GOT3 (cell line): ENCODE data around the gene MEF2C.

Experiments used
- DNase-seq: peaks from one replicate; lab custom pipeline; 2025; ENCODE audit warnings: mixed read lengths; lab: John Stamatoyannopoulos, UW

MEF2C gene

GRCh38 chr5:88758591-88758990, 124.4 kb downstream of the MEF2C start:
- no peak for DNase-seq

DNA sequence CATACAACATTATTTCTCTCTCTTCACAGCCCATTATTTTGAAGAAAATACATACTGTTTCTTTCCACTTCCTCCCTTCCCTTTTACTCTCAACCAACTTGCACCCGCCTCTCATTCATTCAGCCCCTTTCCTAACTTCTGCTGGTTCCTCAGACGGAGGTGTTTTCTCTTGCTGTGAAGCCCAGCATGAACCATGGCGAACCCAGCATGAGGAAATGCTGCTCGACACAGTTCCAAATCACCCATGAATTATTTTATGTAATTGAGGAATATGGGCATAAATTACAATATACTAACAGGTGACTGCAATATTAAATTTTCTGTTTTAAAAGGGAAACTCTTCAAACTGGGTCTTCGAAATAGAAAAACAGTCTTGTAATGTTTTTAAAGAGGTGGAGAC, 124.8 kb downstream of the MEF2C start:
- no peak for DNase-seq

DNA sequence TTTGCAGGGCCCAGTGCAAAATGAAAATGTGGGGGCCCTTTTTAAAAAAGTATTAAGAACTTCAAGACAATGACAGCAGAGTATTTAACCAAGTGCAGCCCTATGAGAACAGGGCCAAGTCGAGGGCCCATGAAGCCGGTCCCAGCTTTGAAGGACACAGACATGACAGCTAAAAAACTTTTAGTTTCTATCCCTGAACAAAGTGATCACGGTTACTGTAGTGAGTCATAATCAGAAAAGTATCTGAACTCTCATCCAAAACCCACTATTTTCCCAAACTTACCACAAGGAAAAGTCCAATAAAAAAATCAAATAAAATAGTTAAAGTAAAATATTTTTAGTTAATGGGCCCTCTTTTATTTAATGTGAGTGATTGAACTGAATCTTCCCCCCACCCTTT, 126.0 kb downstream of the MEF2C start:
- no peak for DNase-seq

GRCh38 chr5:88748666-88749065, 134.3 kb downstream of the MEF2C start:
- no peak for DNase-seq

GRCh38 chr5:88746438-88746882, 136.5 kb downstream of the MEF2C start:
- no peak for DNase-seq

- DNase-seq = no peak
These were observed 137.8 kb downstream of the MEF2C start for GRCh38 chr5:88745093-88745696.

DNA sequence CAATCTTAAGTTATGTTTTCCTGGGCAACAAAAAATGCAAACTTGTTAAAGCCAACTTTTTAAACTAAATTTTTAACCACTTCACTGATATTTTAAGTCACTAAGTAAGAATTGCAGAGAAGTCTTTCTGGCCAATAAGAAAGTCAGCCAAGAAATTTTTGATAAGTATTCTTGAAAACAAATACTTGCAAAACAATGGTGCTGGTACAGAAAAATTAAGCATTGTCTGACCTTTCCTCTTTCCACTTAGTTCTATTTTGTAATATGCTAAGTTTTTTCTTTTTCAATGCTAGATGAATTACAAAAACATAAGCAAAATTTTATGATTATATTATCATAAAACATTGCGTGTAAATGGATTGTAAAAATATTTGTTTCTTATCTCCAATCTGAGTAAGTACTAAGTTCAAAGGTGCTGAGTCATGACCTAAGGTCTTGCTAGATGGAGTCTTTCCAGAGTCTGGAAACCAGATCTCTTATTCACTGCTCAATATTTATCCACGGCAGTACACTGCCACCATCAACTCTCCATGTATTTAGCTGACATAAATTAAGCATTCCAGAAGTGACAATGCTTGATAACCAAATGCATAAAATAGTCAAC, 139.7 kb downstream of the MEF2C start:
- DNase-seq = no peak

DNA sequence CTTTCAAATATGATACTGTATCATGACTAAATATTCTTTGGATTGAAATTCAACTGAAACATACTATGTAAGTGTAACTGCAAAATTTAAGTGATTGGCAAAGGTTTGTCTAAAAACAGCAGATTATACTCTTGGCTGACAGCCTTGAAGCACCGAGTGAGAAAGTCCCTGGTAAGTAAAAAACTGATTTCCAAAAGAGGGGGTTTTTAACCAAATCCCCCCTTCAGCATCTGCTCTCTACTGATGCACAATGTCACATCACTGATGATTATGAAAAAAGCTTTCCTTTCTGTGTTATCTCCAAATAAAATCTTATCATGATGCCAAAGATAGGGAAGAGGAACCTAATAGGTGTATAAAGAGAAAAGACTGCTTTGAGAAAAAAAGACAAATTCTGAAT, 141.0 kb downstream of the MEF2C start:
- DNase-seq = no peak

DNA sequence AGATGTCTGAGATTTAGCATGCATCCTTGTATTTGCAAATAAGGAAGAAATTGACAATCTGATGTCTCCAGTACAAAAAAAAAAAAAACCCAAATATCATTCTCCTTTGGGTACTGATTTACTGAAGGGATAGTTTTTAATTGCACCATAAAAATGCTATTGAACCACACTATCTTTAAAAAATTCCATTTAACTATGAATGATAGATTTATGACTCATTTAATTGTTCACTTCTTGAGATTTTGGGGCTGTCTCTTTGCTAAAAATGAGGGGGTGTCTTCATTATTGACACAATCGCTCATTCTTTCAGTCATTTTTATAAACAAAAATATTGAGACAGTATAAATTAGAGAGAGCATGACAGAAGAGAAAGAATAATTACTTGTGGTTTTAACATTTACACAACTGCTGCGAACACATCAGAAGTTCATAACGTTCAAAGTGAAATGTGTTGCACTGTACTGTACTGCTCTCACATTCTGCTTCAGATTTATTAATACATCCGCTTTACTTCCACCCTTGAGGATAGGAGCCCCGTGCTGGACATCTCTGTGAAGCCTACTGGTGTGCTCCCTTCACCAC, 142.3 kb downstream of the MEF2C start:
- no peak for DNase-seq

GRCh38 chr5:88736494-88736893, 146.5 kb downstream of the MEF2C start:
- DNase-seq = no peak

DNA sequence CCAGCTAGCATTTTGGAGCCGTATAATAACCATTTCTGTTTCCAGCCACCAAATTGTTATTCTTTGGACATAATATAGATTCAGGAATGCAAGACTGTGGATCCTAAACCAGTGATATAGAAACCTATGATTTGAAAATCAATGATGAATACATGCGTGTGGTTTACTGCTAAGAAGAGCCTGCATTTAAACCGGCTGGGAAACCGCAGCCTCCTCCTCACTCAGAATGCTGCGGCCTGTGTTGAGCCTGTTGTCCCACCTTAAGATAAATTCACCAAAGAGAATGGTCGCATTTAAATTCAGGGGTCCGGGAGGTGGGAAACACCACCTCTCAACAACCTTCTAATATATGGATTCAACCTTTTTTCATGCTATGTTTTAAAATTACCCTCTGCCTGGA, 148.0 kb downstream of the MEF2C start:
- no peak for DNase-seq

DNA sequence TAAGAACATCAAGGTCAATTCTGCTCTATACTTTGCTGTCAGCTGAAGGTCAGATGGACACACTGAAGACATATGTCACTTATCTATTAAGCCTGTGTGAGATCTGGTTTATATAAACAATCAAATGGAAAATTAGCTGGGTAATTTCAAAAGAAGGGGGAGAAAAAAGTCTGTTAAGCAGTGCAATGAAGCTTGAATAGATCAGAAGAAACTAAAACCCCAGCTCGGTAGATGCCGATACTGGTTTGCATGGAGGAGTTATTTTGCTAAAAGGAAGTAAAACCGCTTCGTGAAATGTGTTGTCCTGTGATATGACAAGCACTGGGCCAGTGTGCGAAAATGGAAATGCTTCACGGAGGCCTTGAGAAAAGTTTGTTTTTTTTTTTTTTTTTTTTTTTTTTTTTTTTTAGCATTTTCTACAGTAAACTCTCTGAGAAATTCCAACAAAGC, 148.8 kb downstream of the MEF2C start:
- DNase-seq = no peak

GRCh38 chr5:88732862-88733261, 150.1 kb downstream of the MEF2C start:
- no peak for DNase-seq

DNA sequence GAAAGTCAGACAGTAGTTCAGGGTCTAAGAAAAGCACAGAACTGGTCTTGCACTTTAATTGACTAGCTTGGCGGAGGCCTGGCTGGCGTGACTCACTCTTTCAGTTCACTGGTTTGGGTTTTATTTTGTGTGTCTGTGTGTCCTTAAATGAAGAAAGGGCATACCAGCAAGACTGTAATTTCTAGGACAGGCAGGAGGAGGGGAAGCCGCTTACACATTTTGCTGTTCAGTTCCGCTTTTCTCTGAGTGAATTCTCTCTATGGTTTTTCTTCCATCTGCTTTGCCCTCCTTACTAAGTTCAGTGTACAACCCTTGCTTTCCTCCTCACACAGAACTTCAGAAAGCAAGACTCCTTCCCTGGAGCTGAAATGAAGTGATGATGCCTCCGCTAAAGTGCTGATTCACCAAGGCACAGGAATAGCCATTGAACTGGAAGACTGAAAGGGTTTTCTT, 150.8 kb downstream of the MEF2C start:
- no peak for DNase-seq

DNA sequence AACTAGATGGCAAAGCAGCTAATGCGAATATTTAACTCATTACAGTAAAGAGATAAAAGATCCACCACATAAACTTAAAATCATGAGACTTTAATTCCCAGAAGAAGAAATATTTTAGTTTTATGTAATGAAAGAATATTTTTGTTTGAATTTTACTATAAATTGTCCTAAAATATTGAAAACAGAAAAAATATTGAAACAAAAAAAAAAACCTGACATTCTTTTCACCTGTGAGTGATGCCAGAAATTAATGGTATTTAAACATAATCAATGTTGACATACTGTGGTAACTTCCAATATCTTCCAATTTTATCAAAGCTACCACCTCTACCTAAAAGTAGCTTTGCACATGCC, 153.2 kb downstream of the MEF2C start:
- DNase-seq = no peak

DNA sequence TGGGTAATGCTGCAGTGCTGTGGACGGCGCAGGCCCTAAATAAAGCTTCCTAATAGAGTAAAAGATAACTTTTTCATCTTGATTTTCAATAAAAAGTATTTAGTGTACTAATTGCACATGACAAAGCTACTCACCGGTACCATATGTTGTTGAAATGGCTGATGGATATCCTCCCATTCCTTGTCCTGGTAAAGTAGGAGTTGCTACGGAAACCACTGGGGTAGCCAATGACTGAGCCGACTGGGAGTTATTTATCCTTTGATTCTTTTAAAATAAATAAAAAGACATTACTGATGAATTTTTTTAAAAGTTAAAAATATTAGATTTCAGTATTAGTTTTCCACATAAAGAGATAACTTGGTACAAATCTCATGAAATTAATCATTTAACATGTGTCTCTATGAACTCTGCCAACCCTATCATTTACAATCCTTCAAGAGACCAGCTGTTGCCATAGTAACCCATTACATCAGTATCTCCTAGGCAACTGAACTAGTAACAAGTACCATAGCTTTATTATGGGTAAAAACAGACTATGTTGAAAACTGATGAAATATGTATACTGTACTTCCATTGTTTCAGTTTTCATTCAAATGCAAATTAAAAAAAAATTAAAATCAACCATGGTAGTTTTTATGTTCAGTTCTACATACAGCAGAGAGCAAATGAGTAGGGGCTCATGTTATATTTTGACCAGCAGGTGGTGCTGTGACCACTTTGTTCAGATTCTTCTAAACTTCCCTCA, 153.7 kb downstream of the MEF2C start:
- no peak for DNase-seq

GRCh38 chr5:88727705-88728313, 155.2 kb downstream of the MEF2C start:
- no peak for DNase-seq

GRCh38 chr5:88725454-88725853, 157.5 kb downstream of the MEF2C start:
- DNase-seq = no peak

DNA sequence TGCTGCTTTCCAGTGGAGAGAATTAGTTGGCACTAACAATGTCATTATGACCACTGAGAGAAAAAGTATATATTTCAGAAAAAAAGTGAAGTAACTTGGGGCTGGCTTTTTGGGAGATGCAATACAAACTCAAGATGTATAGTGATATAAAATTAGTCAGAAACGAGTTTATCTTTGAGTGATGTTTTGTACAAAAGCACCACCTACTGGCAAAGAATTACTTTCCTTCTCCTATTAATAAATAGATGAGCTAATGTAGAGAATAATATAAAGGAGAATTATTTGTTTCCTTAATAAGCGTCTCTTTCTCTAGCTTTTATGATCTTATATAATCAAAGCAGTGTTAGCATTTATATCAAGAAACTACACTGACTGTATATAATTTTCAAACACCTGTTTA, 158.8 kb downstream of the MEF2C start:
- no peak for DNase-seq

DNA sequence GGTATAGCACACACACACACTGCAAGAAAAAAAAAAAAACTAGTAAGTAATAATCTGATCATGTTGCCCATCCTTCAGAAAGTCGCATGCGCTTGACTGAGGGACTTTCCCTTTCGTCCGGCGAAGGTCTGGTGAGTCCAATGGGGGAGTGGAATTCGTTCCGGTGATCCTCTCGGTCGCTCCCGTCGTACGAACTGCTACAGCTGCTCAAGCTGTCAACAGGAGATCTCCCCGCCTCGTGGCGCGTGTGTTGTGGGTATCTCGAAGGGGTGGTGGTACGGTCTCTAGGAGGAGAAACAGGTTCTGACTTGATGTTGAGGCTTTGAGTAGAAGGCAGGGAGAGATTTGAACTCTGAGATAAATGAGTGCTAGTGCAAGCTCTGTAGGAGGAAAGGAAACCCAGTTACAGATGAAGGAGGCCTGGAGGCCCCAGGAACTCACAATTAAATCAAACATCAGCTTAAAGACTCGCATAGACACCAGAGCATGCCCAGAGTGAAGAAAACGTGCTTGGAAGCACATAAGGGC, 160.4 kb downstream of the MEF2C start:
- DNase-seq = no peak

- DNase-seq = no peak
These were observed 163.6 kb downstream of the MEF2C start for GRCh38 chr5:88719434-88719833.

- no peak for DNase-seq
These were observed 164.2 kb downstream of the MEF2C start for GRCh38 chr5:88718736-88719135.
